GM13977 (cell line): ENCODE measurements around the gene WDR70.
"Not testable (repeated sequence)": the region's sequence is repeated elsewhere in the genome, so short reads cannot be mapped to it uniquely, and the experiment has no call there.

Experiments used
- DNase-seq: peaks from one replicate; pipeline ENCODE4 v3.0.0; 2012; ENCODE audit warnings: low spot score
- CTCF ChIP-seq: IDR thresholded peaks from 2 replicates; pipeline ENCODE4 v1.5.1; 2012; ENCODE audit warnings: mild to moderate bottlenecking, control low read depth; ENCODE audit not compliant: insufficient read depth; ENCODE audit errors: extremely low read depth, missing control alignments
- in situ Hi-C: fragments of 300-500 bp; cut with MboI; formaldehyde crosslinking; loops from one replicate; pipeline ENCODE4 v1.12.0; 2022; ENCODE audit warnings: low sequenced_read_pairs, low pct_unique_long_range_greater_than_20kb, mixed read lengths, inconsistent platforms; ENCODE audit not compliant: unreplicated experiment

Gene WDR70

GRCh38 chr5:37637165-37637845, 258.2 kb downstream of the WDR70 start:
- no peak for DNase-seq
- in situ Hi-C loops: no loop called here
- TF ChIP-seq CTCF: no peak

- in situ Hi-C loops: no loop called here
- no peak for TF ChIP-seq CTCF
- no peak for DNase-seq
These were observed 259.8 kb downstream of the WDR70 start for GRCh38 chr5:37638897-37639296.

- TF ChIP-seq CTCF: no peak
- no peak for DNase-seq
- in situ Hi-C loops: no loop called here
These were observed 261.0 kb downstream of the WDR70 start for GRCh38 chr5:37640088-37640487.

- TF ChIP-seq CTCF: no peak
- in situ Hi-C loops: no loop called here
- no peak for DNase-seq
These were observed 262.8 kb downstream of the WDR70 start for GRCh38 chr5:37641933-37642332.

- DNase-seq: no peak
- in situ Hi-C loops: no loop called here
- no peak for TF ChIP-seq CTCF
These were observed 266.6 kb downstream of the WDR70 start for GRCh38 chr5:37645707-37646106.

- in situ Hi-C loops: not testable (repeated sequence)
These were observed 275.4 kb downstream of the WDR70 start for GRCh38 chr5:37654566-37654965.

GRCh38 chr5:37657046-37657445, 277.9 kb downstream of the WDR70 start:
- no peak for TF ChIP-seq CTCF
- no peak for DNase-seq
- in situ Hi-C loops: no loop called here

More at GRCh38 chr5:37654566-37654965, 275.4 kb downstream of the WDR70 start:
- DNase-seq: not testable (repeated sequence)
